WTC11 (cell line): ENCODE data around the gene FZD10.

ENCODE experiments used
- CTCF ChIP-seq: fragments of 200-600 bp; IDR thresholded peaks from 2 replicates; pipeline ENCODE4 v1.8.0; 2022; ENCODE audit warnings: antibody characterized with exemption
- JUN ChIP-seq: sonication (generic); formaldehyde crosslinking; IDR thresholded peaks from 2 replicates; pipeline ENCODE4 v1.8.0; 2023; ENCODE audit warnings: mild to moderate bottlenecking, missing genetic modification reagents
- SP1 ChIP-seq: sonication (generic); formaldehyde crosslinking; conservative IDR thresholded peaks from 2 replicates; pipeline ENCODE4 v1.8.1; 2022; ENCODE audit warnings: missing genetic modification reagents

GRCh38 chr12:130205495-130205894 is 43.2 kb downstream of the FZD10 start:
- TF ChIP-seq JUN (no peak), SP1 (CRISPR knock-in tag) (no peak), CTCF (no peak)
